Activated CD8-positive, alpha-beta T cell treated with anti-CD3 and anti-CD28 coated beads for 36 hours (primary cell): ENCODE measurements around the gene RFC2. TPM values are rescaled to one million over a fixed set of nuclear protein-coding genes. Genes with fewer than 3 reads are reported as not detected.
"Not testable (repeated sequence)": the region's sequence is repeated elsewhere in the genome, so short reads cannot be mapped to it uniquely, and the experiment has no call there.

Experiments used
- ATAC-seq: fragments of 200-7000 bp; cut with Tn5 transposase; one replicate; pipeline ENCODE4 v1.10.0; 2021; ENCODE audit warnings: mild to moderate bottlenecking, moderate library complexity
- CTCF ChIA-PET: fragments of 350-600 bp; sonication (Branson Sonifier 250); formaldehyde crosslinking; loops from one replicate; lab custom pipeline; 2021; ENCODE audit warnings: antibody characterized with exemption; lab: Charles Lee
- POLR2A ChIA-PET: fragments of 350-600 bp; sonication (Branson Sonifier 250); formaldehyde crosslinking; loops from one replicate; lab custom pipeline; 2021; ENCODE audit warnings: antibody characterized with exemption; lab: Charles Lee
- DNase-seq: peaks from one replicate; pipeline ENCODE4 v3.0.0-alpha.2; 2020
- H3K27ac Mint-ChIP-seq: one replicate; pipeline ENCODE4 v1.8.0; 2021; ENCODE audit warnings: mild to moderate bottlenecking, mixed read lengths
- H3K27me3 Mint-ChIP-seq: one replicate; pipeline ENCODE4 v1.8.0; 2021; ENCODE audit warnings: mixed read lengths
- H3K36me3 Mint-ChIP-seq: one replicate; pipeline ENCODE4 v1.8.0; 2021; ENCODE audit warnings: low read depth, mixed read lengths
- H3K4me1 Mint-ChIP-seq: one replicate; pipeline ENCODE4 v1.8.0; 2021; ENCODE audit warnings: low read depth, mixed read lengths
- H3K4me3 Mint-ChIP-seq: one replicate; pipeline ENCODE4 v1.8.0; 2021; ENCODE audit warnings: mild to moderate bottlenecking, moderate library complexity, mixed read lengths
- H3K9me3 Mint-ChIP-seq: one replicate; pipeline ENCODE4 v1.8.0; 2021; ENCODE audit warnings: mixed read lengths
- intact Hi-C: fragments of 100-400 bp; cut with micrococcal nuclease; formaldehyde crosslinking; loops from one replicate; pipeline ENCODE4 v1.10.0; 2022
- total RNA-seq, 2 experiments: library from RNA; stranded (reverse); gene quantifications; one replicate each; pipeline ENCODE4 v1.2.3, GENCODE V29; 2021
- TF ChIP-seq, protein P1 (sequence below): fragments of 200-600 bp; IDR thresholded peaks from one replicate; pipeline ENCODE4 v1.8.0; 2022; ENCODE audit warnings: antibody characterized with exemption, mild to moderate bottlenecking

Gene RFC2
- total RNA-seq, 2 experiments from 2014 or later: 90.7 to 91.8 TPM

DNA sequence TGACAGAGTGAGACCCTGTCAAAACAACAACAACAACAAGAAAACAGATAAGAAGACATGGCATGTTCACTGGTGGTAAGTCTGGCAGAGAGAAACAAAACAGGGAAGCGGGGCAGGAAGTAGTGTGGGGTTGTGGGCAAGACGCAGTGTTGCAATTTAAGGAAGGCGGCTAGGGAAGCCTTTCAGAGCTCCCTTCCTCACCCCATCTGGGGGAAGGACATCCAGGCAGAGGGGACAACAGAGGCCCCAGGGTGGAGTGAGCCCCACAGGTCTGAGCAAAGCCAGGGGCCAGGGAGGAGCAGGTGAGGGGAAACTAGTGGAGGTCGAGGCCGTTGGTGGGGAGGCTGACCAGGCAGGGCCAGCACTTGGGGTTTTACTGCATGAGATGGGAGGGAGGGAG lies 27.6 kb downstream of the RFC2 start:
- ChIA-PET POLR2A (interaction anchor here (1.0 kb wide), 1 partner anchor 8 kb away, joined by 4 read pairs; no protein-coding TSS in a partner anchor), CTCF (no interaction called here)
- ATAC-seq (no peak), DNase-seq (no peak)
- intact Hi-C loops: no loop called here
- TF ChIP-seq, protein P1, sequence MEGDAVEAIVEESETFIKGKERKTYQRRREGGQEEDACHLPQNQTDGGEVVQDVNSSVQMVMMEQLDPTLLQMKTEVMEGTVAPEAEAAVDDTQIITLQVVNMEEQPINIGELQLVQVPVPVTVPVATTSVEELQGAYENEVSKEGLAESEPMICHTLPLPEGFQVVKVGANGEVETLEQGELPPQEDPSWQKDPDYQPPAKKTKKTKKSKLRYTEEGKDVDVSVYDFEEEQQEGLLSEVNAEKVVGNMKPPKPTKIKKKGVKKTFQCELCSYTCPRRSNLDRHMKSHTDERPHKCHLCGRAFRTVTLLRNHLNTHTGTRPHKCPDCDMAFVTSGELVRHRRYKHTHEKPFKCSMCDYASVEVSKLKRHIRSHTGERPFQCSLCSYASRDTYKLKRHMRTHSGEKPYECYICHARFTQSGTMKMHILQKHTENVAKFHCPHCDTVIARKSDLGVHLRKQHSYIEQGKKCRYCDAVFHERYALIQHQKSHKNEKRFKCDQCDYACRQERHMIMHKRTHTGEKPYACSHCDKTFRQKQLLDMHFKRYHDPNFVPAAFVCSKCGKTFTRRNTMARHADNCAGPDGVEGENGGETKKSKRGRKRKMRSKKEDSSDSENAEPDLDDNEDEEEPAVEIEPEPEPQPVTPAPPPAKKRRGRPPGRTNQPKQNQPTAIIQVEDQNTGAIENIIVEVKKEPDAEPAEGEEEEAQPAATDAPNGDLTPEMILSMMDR: no peak
- Mint-ChIP-seq H3K27ac (no peak overlapping the region), H3K4me1 (peaks cover 3% of the 10 kb centered on the region), H3K36me3 (peaks cover 27% of the 10 kb centered on the region), H3K27me3 (no peaks in the 10 kb centered on the region), H3K9me3 (no peaks in the 10 kb centered on the region), H3K4me3 (no peak overlapping the region)

DNA sequence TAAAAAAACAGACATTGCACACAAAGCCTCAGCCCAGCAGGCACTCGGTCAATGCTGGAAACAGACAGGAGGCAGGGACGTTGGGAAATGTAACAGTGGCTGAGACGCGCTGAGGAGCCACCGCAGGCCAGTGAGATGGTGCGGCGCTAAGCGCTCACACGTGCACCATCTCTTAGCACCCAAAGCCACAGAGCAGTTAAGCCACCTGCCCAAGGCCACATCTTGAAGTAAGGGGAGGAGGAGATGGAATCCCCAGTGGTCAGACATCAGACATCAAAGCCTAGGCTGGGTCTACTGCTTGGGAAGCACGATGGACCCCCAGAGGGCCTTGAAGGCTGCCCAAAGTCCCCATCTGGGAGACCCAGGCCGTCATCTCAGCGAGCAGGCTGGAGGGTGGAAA lies 28.8 kb downstream of the RFC2 start:
- Mint-ChIP-seq H3K9me3 (no peaks in the 10 kb centered on the region), H3K4me3 (no peak overlapping the region), H3K27ac (no peak overlapping the region), H3K27me3 (no peaks in the 10 kb centered on the region), H3K4me1 (no peaks in the 10 kb centered on the region), H3K36me3 (peaks cover 21% of the 10 kb centered on the region)
- ChIA-PET CTCF (no interaction called here), POLR2A (no interaction called here)
- TF ChIP-seq, protein P1: no peak
- no peak for DNase-seq
- intact Hi-C loops: no loop called here
- no peak for ATAC-seq

DNA sequence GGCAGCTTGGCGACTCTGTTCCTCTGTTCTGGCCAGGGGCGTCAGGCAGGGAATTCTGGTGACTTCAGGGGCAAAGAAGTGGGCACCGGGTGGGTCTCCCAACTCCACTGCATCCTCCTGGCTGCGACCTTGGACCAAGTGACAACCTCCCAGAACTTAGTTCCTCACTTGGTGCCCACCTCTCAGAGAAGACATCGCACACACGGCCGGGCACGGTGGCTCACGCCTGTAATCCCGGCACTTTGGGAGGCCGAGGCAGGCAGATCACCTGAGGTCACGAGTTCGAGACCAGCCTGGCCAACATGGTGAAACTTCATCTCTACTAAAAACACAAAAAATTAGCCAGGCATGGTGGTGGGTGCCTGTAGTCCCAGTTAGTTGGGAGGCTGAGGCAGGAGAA lies 29.3 kb downstream of the RFC2 start:
- H3K27ac Mint-ChIP-seq, CTCF ChIA-PET, H3K4me3 Mint-ChIP-seq, H3K9me3 Mint-ChIP-seq, ATAC-seq, POLR2A ChIA-PET, H3K4me1 Mint-ChIP-seq, intact Hi-C loops, H3K27me3 Mint-ChIP-seq, DNase-seq: not testable (repeated sequence)
- peaks cover 18% of the 10 kb centered on the region for H3K36me3 Mint-ChIP-seq

DNA sequence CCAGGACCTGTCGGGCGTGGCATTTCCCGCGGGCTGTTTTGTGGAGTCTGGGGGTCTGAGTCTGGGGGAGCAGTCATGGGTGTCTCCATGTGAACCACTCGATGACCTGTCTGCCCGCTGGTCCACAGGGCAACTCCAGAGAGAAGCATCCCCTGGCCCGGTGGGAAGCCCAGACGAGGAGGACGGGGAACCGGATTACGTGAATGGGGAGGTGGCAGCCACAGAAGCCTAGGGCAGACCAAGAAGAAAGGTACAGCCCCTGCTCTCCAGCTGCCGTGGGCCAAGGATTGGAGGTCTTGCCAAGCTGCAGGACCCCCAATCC lies 29.7 kb downstream of the RFC2 start:
- no peak for ATAC-seq
- Mint-ChIP-seq H3K9me3 (no peaks in the 10 kb centered on the region), H3K27me3 (no peaks in the 10 kb centered on the region), H3K27ac (no peak overlapping the region), H3K4me3 (no peak overlapping the region), H3K4me1 (no peaks in the 10 kb centered on the region), H3K36me3 (peaks cover 18% of the 10 kb centered on the region)
- ChIA-PET POLR2A (no interaction called here), CTCF (no interaction called here)
- intact Hi-C loops: no loop called here
- no peak for DNase-seq
- TF ChIP-seq, protein P1: no peak

DNA sequence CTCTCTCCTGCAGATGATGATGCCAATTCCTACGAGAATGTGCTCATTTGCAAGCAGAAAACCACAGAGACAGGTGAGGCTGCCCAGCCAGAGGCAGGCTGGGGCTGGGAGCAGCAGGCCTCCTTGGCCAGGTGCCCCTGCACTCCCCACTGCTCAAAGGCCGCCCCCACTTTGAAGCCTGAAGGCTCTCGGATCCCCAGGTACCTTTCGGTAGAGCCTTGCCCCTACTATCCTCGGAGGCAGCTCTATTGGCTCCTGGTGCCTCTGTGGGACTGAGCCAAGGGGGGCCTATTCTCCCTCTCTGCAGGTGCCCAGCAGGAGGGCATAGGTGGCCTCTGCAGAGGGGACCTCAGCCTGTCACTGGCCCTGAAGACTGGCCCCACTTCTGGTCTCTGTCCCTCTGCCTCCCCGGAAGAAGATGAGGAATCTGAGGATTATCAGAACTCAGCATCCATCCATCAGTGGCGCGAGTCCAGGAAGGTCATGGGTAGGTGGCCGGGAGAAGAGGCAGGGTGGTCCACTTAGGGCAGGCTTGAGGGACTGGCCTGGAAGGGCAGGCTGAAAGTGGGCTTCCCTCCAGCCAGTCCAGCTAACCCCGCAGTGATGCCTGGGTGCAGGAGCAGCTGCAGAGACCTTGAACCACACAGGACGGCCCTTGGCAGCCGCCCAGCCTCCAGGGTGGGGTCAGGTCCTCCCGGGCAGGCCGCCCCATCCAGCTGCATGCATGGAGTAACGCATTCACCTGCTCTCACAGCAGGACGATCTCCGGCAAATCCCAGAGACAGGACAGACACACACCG lies 30.3 kb downstream of the RFC2 start:
- ATAC-seq (no peak), DNase-seq (no peak)
- H3K4me3 Mint-ChIP-seq: no peak overlapping the region
- peaks cover 15% of the 10 kb centered on the region for H3K36me3 Mint-ChIP-seq
- no peak overlapping the region for H3K27ac Mint-ChIP-seq
- ChIA-PET POLR2A (no interaction called here), CTCF (interaction anchor here (2.0 kb wide), 1 partner anchor 17 kb away, joined by 9 read pairs; no protein-coding TSS in a partner anchor)
- TF ChIP-seq, protein P1: no peak
- no peaks in the 10 kb centered on the region for H3K4me1 Mint-ChIP-seq
- intact Hi-C loops: no loop called here
- no peaks in the 10 kb centered on the region for H3K9me3 Mint-ChIP-seq
- no peaks in the 10 kb centered on the region for H3K27me3 Mint-ChIP-seq
